Right cardiac atrium (tissue), 5 donors: Measurements from ENCODE around the gene NPAS3. TPM values are rescaled to one million over a fixed set of nuclear protein-coding genes. Genes with fewer than 3 reads are reported as not detected.

ENCODE experiments used
- ATAC-seq, 2 donors: fragments of 200-7000 bp; cut with Tn5 transposase; one replicate each; pipeline versions ENCODE4 v1.8.0 to v1.9.1; 2020; ENCODE audit warnings: moderate library complexity in 2 of 2, mild to moderate bottlenecking in 1 of 2
- DNase-seq, 3 donors: peaks; one replicate each; pipeline ENCODE4 v3.0.0-alpha.2; 2020
- H3K27ac ChIP-seq: one replicate; pipeline ENCODE4 v1.5.1; 2013; ENCODE audit warnings: mild to moderate bottlenecking, low read length, control low read depth, moderate library complexity
- H3K27me3 ChIP-seq: one replicate; pipeline ENCODE4 v1.6.1; 2013; ENCODE audit not compliant: control insufficient read depth, insufficient read depth
- H3K4me1 ChIP-seq: one replicate; pipeline ENCODE4 v1.6.1; 2013; ENCODE audit warnings: low read length; ENCODE audit not compliant: control insufficient read depth, insufficient read depth
- H3K4me3 ChIP-seq: one replicate; pipeline ENCODE4 v1.5.1; 2013; ENCODE audit warnings: low read length, control low read depth
- H3K9me3 ChIP-seq: one replicate; pipeline ENCODE4 v1.6.1; 2013; ENCODE audit warnings: low read length; ENCODE audit not compliant: control insufficient read depth
- WGBS: extraction: QIAGEN DNeasy Blood & Tissue Kit; methylation state at CpG from one replicate; pipeline ENCODE4 v1.1.7; 2013; 5-methylcytosine and 5-hydroxymethylcytosine counted together
- intact Hi-C, 4 donors: fragments of 100-400 bp; cut with DNase I; formaldehyde crosslinking; loops; one replicate each; pipeline versions ENCODE4 v1.11.0 to v1.14.0; 2022 to 2023
- polyA plus RNA-seq: library from polyadenylated mRNA; stranded (reverse); fragments of 200-250 nt; gene quantifications from one replicate; pipeline ENCODE4 v1.2.3, GENCODE V29; 2013
- total RNA-seq, 4 donors: library from RNA; stranded (reverse); fragmentation: NEBNext Ultra II Directional; extraction: Animal tissue kit (Norgen Biotek cat#: 25700); gene quantifications; one replicate each; pipeline ENCODE4 v1.2.1, GENCODE V29; 2021
- donor health status: healthy with polysubstance abuse.
- donor health status: DM: no; HTN: yes; CAD: no.
- donor health status: DM: no; HTN: no; CAD: no.
- donor health status: DM: no; HTN: yes; CAD: no; lungs with severe emphysema.
- donor health status: DM: yes; HTN: yes; CAD: no.

NPAS3 gene
- total and polyA plus RNA-seq, 5 donors: 0.48 to 5.7 (median 4.0) TPM

DNA sequence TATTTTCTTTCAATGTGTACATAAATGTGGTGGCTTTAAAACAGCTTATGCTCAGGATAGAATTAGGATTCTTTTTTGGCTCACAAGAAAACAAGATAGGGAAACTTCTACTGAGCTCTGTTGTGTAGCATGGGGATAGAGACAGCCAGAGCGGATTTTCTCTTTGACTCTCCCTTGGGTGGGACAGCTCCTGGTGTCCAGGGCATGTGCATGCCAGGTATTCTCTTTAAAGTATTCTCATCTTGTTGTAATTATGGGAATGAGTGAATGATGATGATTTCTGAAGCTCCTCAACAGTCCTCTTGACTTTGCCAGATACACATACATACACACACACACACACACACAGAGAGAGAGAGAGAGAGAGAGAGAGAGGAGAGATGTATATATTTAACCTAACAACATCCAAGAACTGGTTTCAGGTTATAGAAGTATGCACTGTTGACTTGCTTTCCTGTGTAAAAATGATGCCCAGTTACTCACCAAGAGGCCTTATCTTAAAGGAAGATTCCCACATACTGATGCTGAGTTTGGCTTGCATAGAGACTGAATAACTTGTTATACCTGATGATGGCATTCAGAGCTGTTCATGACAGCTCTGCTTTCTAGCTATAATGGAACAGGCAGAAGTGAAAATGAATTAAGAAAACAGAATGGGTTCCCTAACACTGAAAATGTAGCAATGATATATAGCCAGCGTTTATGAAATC, 624.7 kb downstream of the NPAS3 start:
- ATAC-seq (no peak), DNase-seq (no peak)
- WGBS: 77% methylated on average over 2 of the region's 2 CpGs
- H3K27ac ChIP-seq: no peak overlapping the region
- H3K27me3 ChIP-seq: no peaks in the 10 kb centered on the region
- H3K4me3 ChIP-seq: no peak overlapping the region
- intact Hi-C loops: no loop called here
- no peaks in the 10 kb centered on the region for H3K9me3 ChIP-seq
- no peaks in the 10 kb centered on the region for H3K4me1 ChIP-seq

DNA sequence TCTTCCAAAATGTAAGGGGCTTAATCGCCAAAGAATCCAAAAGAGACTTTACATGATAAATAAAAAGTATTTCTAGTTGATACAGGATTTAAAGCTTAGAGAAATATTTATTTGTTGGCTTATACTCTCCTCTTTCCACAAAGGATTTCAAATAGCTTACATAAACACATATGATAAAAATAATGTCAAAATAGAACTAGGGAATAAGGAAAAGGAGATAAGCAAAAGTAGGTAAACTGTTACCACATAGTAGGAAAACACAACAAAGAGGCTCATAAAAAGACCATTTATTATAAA, 625.2 kb downstream of the NPAS3 start:
- Histone ChIP-seq H3K4me1 (no peaks in the 10 kb centered on the region), H3K27ac (no peak overlapping the region), H3K27me3 (no peaks in the 10 kb centered on the region), H3K9me3 (no peaks in the 10 kb centered on the region), H3K4me3 (no peak overlapping the region)
- intact Hi-C loops: no loop called here
- DNase-seq (no peak), ATAC-seq (no peak)
- WGBS: 65% methylated on average over 1 of the region's 1 CpG

DNA sequence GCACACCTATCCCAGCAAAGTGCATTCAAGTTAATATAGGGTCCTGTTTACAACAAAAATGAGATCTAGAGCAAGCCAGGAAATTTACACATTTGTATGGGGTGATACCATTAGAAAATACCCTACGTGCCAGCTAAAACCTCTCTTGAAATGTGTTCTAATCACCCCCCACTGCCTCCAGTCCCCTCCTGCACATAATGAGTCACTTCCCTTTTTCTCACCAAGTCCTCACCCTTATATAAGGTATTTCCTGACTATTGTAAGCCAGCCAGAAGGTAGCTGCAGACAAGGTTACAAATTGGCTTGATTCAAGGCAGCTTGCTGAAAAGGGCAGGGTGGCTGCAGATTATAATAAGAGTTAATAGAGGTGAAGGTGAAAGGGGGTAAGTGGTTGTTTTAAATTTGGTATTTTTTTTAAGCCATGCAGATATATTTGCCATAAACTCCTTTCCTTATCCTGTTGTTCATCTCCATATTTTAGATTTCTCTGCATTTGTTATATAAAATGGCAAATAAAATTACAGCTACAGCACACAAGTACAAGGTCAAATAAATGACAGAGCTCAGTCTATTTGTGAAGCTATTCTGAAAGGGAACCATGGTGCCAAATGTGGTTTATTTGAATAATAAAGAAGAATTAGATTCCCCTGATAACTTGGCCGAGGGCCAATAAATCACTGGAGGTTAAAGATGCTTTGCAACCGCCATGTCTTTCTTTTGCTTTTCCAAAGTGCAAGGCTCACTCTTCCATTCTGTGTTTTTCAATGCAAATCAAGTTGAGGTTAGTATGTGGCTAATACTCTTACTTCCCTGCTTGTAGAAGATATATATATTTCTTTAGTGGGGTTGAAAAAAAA, 626.3 kb downstream of the NPAS3 start:
- Histone ChIP-seq H3K4me3 (no peak overlapping the region), H3K27me3 (no peaks in the 10 kb centered on the region), H3K27ac (no peak overlapping the region), H3K9me3 (no peaks in the 10 kb centered on the region), H3K4me1 (no peaks in the 10 kb centered on the region)
- intact Hi-C loops: no loop called here
- DNase-seq: no peak
- ATAC-seq: peak; percentile 60 to 70
- 68% methylated on average over 3 of the region's 3 CpGs for WGBS

DNA sequence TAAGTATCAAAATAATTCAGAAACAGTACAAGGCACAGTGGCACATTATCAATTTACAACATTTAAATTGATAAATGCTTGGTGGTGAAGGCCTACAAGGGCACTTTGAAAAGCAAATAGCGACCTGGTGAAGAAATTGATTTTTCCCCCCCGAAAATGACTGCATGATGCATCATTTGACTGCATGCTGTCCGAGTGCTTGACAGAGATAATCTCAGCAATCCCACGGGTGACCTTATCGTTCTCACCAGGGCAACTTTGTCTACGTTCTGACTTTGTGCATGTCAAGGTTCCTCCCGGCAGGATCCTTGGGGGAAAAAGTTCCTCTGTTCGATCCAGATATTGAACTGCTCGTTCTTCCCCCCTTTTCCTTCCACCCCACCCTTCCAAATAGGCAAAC, 627.4 kb downstream of the NPAS3 start:
- no peak for DNase-seq
- intact Hi-C loops: no loop called here
- H3K4me1 ChIP-seq: no peaks in the 10 kb centered on the region
- 83% methylated on average over 9 of the region's 9 CpGs for WGBS
- no peak overlapping the region for H3K4me3 ChIP-seq
- no peaks in the 10 kb centered on the region for H3K27me3 ChIP-seq
- no peak for ATAC-seq
- H3K27ac ChIP-seq: no peak overlapping the region
- no peaks in the 10 kb centered on the region for H3K9me3 ChIP-seq

DNA sequence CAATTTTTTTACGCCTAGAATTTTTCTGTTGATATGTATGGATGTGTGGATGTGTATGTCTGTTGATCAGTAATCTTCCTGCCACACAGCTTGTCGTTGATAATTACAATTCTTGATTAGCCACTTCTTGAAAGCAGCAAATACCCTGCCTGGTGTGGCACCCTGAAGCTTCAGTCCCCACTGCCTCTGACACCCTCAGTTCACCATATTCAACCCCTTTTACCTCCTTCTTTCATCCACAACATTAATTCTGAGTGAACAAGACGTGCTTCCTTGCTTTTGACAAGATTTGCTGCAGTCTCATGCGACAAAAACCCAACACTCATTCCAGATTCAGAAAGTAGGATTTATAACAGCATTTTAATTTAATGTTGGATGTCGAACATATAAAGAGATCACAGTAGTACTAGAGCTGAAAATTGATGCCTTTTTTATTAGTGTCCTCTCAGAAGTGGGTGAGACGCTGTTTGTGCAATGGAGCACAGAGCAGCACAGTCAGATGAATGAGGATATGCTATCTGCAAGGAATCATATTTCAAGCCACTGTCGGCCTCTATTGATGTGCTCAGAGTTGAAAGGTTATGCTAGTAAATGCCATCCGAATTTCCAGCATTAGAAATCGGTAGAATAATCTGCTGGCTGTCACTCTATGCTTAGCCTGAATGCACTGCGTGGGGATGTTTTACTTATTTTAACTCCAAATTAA, 628.5 kb downstream of the NPAS3 start:
- H3K4me3 ChIP-seq: no peak overlapping the region
- no peaks in the 10 kb centered on the region for H3K4me1 ChIP-seq
- H3K27ac ChIP-seq: no peak overlapping the region
- H3K27me3 ChIP-seq: no peaks in the 10 kb centered on the region
- no peaks in the 10 kb centered on the region for H3K9me3 ChIP-seq
- intact Hi-C loops: no loop called here
- ATAC-seq (no peak), DNase-seq (no peak)
- 70% methylated on average over 10 of the region's 10 CpGs for WGBS

DNA sequence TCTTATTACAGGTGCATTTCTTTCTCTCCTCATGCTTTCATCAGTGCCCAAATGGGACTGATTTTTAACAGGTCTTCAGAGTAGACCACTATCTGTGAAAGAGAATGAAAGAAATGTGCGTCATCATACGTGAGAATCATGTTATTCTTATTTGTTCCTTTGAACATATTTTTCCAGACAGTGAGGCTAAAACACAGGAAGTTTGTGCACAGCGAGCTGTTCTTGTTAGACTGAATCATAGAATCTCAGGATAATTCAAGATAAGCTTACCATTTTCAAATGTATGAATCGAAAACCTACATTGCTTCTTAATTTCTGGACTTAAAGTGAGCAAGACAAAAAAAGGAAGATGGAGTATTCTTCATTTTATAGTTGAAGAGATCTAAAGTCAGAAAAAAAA, 629.1 kb downstream of the NPAS3 start:
- H3K4me3 ChIP-seq: no peak overlapping the region
- no peak for ATAC-seq
- 55% methylated on average over 4 of the region's 4 CpGs for WGBS
- no peak overlapping the region for H3K27ac ChIP-seq
- no peaks in the 10 kb centered on the region for H3K9me3 ChIP-seq
- no peaks in the 10 kb centered on the region for H3K4me1 ChIP-seq
- DNase-seq: no peak
- no peaks in the 10 kb centered on the region for H3K27me3 ChIP-seq
- intact Hi-C loops: no loop called here

DNA sequence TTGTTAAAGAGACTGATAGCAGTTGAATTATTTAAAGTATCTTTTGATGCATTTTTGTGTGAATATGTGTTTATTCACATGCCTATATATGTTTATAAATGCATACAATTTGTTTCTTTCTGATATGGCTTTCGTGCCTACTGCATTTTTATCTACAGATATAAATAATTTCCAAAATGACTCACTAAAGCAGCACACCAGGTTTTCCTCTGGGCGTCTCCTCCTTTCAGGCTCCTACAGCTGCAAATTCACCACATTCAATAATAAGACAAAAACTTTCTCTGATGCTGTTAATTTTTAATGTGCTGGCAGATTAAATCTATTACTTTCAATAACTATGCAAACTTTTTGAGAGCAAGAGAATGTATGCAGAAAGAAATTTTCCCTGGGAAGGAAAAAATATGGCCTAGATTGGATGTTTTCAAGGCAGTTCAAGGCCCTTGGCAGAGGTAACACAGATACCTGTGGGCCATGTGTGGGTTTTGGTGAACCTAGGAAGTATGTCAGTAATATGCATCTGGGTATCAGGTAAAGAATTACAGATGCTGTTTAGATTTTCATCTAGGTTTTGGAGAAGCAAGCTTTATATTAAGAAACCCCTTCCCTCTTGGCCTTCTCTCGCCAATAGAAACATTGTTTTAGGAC, 630.4 kb downstream of the NPAS3 start:
- intact Hi-C loops: no loop called here
- WGBS: 83% methylated on average over 3 of the region's 3 CpGs
- H3K4me1 ChIP-seq: no peaks in the 10 kb centered on the region
- no peak for DNase-seq
- no peak overlapping the region for H3K27ac ChIP-seq
- H3K9me3 ChIP-seq: no peaks in the 10 kb centered on the region
- H3K27me3 ChIP-seq: no peaks in the 10 kb centered on the region
- no peak for ATAC-seq
- no peak overlapping the region for H3K4me3 ChIP-seq

DNA sequence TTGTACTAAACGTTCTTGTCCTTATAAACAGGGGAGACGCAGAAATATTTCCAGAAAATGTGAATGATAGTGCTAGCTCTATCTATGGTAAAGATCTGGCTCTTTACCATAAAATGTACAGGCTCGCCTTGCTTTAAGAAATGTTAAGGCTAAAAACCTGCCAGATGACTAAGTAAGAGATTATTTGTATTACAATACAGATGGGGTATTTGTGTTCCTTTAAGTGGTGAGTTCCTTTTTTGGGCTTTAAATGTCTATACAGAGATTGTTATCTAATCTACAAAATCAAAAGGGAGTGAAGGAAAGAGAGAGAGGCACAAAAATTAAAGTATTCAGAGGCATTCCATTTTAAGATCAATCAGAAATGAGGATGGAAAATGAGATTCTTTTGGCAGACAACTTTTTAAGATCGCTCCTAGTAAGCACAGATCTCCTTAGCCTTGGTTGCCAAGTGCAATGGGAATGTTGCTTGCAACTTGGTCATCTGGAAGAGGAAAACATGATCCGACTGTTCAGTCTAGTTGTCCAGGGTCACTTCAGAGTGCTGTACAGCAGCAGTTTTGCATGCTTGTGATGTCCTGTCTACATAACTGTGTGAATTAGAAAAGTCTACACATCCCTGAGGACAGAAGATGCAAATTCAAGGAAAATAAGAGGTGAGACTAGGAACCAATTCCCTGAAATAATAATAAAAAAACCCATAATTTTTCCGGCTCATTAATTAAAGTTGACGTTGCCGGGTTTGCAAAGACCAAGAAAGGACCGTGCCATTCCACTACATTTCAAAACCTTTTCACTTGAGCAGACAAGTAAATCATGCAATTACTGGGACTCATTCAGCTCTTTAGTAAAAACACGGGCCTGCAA, 631.4 kb downstream of the NPAS3 start:
- intact Hi-C loops: no loop called here
- DNase-seq (no peak), ATAC-seq (no peak)
- no peak overlapping the region for H3K27ac ChIP-seq
- H3K4me3 ChIP-seq: no peak overlapping the region
- 84% methylated on average over 10 of the region's 10 CpGs for WGBS
- no peaks in the 10 kb centered on the region for H3K27me3 ChIP-seq
- H3K4me1 ChIP-seq: no peaks in the 10 kb centered on the region
- H3K9me3 ChIP-seq: no peaks in the 10 kb centered on the region

DNA sequence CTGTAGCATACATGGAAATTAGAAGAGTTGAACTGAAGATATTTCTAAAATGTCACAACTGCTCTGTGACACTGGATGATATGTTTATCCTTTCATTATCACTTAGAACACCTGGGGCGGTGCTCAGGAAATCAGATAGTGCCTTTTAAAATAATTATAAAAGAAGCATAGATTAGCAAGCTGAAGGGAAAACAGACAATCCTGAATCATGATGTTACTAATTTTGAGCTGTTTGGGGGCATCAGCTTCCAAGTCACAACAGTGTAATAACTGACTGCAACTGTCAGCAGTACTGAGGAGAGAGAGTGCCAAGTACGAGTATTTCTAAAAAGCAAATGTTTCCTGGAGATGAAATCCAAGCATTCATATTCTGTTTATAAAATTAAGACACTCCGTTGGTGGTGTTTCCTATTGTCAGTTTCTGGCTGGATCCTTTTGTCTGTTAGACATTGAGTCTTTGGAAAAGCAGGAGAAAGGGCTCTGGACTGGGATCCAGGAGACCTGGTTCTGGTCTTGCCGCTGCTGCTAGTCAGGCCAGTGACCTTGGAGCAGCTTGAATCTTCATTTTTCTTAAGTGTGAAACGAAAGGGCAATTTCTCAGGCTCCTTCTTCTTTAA, 632.1 kb downstream of the NPAS3 start:
- Histone ChIP-seq H3K27me3 (no peaks in the 10 kb centered on the region), H3K9me3 (no peaks in the 10 kb centered on the region), H3K27ac (no peak overlapping the region), H3K4me1 (no peaks in the 10 kb centered on the region), H3K4me3 (no peak overlapping the region)
- DNase-seq (no peak), ATAC-seq (no peak)
- 47% methylated on average over 5 of the region's 5 CpGs for WGBS
- intact Hi-C loops: no loop called here

DNA sequence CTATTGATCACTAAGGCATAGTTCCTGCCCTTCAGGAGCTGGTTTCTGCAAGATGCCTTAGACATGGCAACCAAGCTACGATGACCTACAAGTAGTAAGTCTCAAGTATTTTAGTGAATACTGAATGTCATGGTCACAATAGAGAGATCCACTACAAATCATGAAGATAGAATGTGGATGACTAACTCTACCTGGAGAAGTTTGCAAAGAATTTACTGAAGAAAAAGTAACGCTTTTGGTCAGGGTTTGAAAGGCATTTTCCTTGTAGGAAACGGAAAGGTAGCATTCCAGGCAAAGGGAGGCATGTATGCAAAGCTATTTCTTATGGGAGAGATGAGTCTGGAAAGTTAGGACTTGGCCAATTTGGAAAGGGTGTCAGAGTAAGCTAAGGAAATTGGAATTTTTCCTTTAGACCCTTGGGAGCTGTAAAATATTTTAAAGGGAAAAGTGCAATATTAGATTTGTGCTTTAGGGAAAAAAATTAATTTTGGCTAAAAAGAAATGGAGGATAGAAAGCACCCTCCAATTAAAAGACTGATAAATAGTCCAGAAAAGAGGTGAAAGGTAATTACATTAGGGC, 634.7 kb downstream of the NPAS3 start:
- ATAC-seq (no peak), DNase-seq (no peak)
- Histone ChIP-seq H3K27me3 (no peaks in the 10 kb centered on the region), H3K4me1 (no peaks in the 10 kb centered on the region), H3K4me3 (no peak overlapping the region), H3K9me3 (no peaks in the 10 kb centered on the region), H3K27ac (no peak overlapping the region)
- WGBS: 86% methylated on average over 3 of the region's 3 CpGs
- intact Hi-C loops: no loop called here
